ENCODE data around the gene ITGAV. TPM values are rescaled to one million over a fixed set of nuclear protein-coding genes. Genes with fewer than 3 reads are reported as not detected.

Gene ITGAV
- total and polyA plus RNA-seq, 2 donors (not counting 3 experiments of a cell fraction or from before 2014, with no cell fraction given), result 61.8 to 131 TPM

DNA sequence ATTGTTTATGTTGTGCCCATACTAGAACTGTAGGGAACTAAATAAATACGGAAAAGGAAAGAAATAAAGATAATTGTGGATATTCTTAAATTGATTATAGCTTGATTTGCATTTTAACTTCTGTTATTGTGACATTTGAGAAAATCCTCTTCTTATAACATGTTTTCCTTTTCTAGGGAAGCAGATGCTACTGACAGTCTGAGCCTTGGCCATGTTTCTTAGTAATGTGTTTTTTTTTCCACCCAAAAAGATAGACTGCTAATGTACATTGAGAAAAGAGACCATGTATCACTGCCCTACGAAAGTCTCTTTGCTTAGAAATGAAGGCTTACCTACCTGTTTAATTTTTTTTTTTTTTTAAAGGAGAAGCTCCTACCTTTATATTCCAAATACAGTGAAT lies 22.2 kb downstream of the ITGAV start:
- Histone ChIP-seq H3K4me2 (ENCODE audit: insufficient read depth, low read length) (no peak overlapping the region), H3K79me2 (ENCODE audit: control insufficient read depth, insufficient read depth, low read length) (peaks cover 69% of the 10 kb centered on the region), H2AFZ (ENCODE audit: low read depth, low read length) (no peak overlapping the region), H3K9me1 (replicated peaks; ENCODE audit: control insufficient read depth, extremely low read depth, insufficient read depth, low read length) (no peaks in the 10 kb centered on the region), H3K4me1 (ENCODE audit: control insufficient read depth, extremely low read depth, insufficient read depth, low read length) (peaks cover 13% of the 10 kb centered on the region), H3K36me3 (ENCODE audit: control insufficient read depth in 2 of 2, extremely low read depth in 1 of 2, insufficient read depth in 2 of 2, low read length in 2 of 2) (peaks cover 0 to 4% of the 10 kb centered on the region in 2 experiments), H3K27me3 (ENCODE audit: control insufficient read depth in 2 of 2, insufficient read depth in 2 of 2, low read length in 2 of 2) (no peaks in the 10 kb centered on the region), H4K20me1 (replicated peaks; ENCODE audit: control insufficient read depth, extremely low read depth, insufficient read depth, low read length) (peaks cover 8% of the 10 kb centered on the region), H3K9me3 (replicated peaks; ENCODE audit: control insufficient read depth, insufficient read depth, low read length) (no peaks in the 10 kb centered on the region), H3K27ac (ENCODE audit: insufficient read depth, low read depth, low read length) (no peak overlapping the region), H3K9ac (replicated peaks; ENCODE audit: extremely low read depth, insufficient read depth, low read length) (no peak overlapping the region), H3K4me3 (replicated peaks in 1 of 3; ENCODE audit: insufficient read depth in 1 of 3, low read depth in 1 of 3, low read length in 3 of 3) (no peak overlapping the region)
- ChIA-PET CTCF (interaction anchor here (0.9 to 1.4 kb wide), 2 partner anchors 75 to 108 kb away, joined by 4 read pairs; no protein-coding TSS in a partner anchor), POLR2A (no interaction called here)
- FAIRE-seq (no peak), DNase-seq (ENCODE audit: low read depth, low spot score) (no peak)
- no TSS peak for BruUV-seq (replicated peaks)
- intact Hi-C loops (cut with micrococcal nuclease), result no loop called here
- dilution Hi-C loops (cut with MboI; ENCODE audit: extremely low pct_ligation_motif_present, low sequenced_read_pairs), result no loop called here
- TF ChIP-seq CTCF (IDR thresholded peaks at IDR 0.05; ENCODE audit: extremely low read depth in 1 of 2, insufficient read depth in 1 of 2, low read depth in 1 of 2, low read length in 2 of 2) (no peak), POLR2AphosphoS5 (IDR thresholded peaks at IDR 0.05; ENCODE audit: insufficient read depth, low read depth, low read length) (no peak), GATA2 (IDR thresholded peaks at IDR 0.05; ENCODE audit: insufficient read depth, insufficient read length, low read depth, low read length) (no peak), EZH2 (IDR thresholded peaks at IDR 0.05; ENCODE audit: borderline replicate concordance, low read depth, low read length, severe bottlenecking) (no peak), JUN (IDR thresholded peaks at IDR 0.05; ENCODE audit: borderline replicate concordance, insufficient read depth, insufficient read length, low read depth) (no peak), FOS (IDR thresholded peaks at IDR 0.05; ENCODE audit: borderline replicate concordance, insufficient read depth, low read length) (no peak), MYC (IDR thresholded peaks at IDR 0.05; ENCODE audit: low read depth, low read length) (no peak), POLR2A (IDR thresholded peaks at IDR 0.05; ENCODE audit: low read depth, low read length) (no peak)
- TF ChIP-seq, protein P1, sequence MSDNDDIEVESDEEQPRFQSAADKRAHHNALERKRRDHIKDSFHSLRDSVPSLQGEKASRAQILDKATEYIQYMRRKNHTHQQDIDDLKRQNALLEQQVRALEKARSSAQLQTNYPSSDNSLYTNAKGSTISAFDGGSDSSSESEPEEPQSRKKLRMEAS (IDR thresholded peaks at IDR 0.05; ENCODE audit: insufficient read depth, insufficient read length), result no peak
